SK-N-SH (cell line): ENCODE data around the gene RPL18. TPM values are rescaled to one million over a fixed set of nuclear protein-coding genes. Genes with fewer than 3 reads are reported as not detected.

ENCODE experiments used
- CTCF ChIA-PET: fragments of 300-600, 350-600 bp; formaldehyde crosslinking; extraction: SDS; loops from one replicate; lab custom pipeline; 2021; lab: Yijun Ruan, JAX
- POLR2A ChIA-PET: fragments of 350-600 bp; sonication (Branson Sonifier 250); formaldehyde crosslinking; extraction: SDS; loops from one replicate; lab custom pipeline; 2020; ENCODE audit warnings: antibody characterized with exemption, inconsistent platforms; lab: Yijun Ruan, JAX
- DNase-seq: peaks from one replicate; pipeline ENCODE4 v3.0.0; 2012
- H2AFZ ChIP-seq: fragments of 200-600 bp; sonication (generic); 2 replicates; pipeline ENCODE4 v1.8.1; 2016; ENCODE audit warnings: antibody characterized with exemption, mild to moderate bottlenecking, low read depth
- H3F3A ChIP-seq: fragments of 200-600 bp; sonication (generic); replicated peaks from 2 replicates; pipeline ENCODE3; 2016; ENCODE audit warnings: antibody characterized with exemption, mild to moderate bottlenecking; ENCODE audit not compliant: insufficient read depth
- H3K27ac ChIP-seq, 2 experiments: fragments of 200-500 bp in 1 of 2; fragments of 200-600 bp in 1 of 2; sonication (Bioruptor generic) in 1 of 2; sonication (generic), shearing (Covaris generic) in 1 of 2; 2 replicates each; pipeline versions ENCODE4 v1.5.1 to v1.6.1; 2014 to 2016; ENCODE audit warnings: low read depth in 2 of 2, inconsistent platforms in 1 of 2, low read length in 1 of 2, mild to moderate bottlenecking in 1 of 2, mixed read lengths in 1 of 2
- H3K27me3 ChIP-seq: fragments of 200-600 bp; sonication (generic), shearing (Covaris generic); 2 replicates; pipeline ENCODE4 v1.6.1; 2016; ENCODE audit warnings: mixed run types; ENCODE audit not compliant: insufficient read depth
- H3K36me3 ChIP-seq, 2 experiments: fragments of 200-500 bp in 1 of 2; fragments of 200-600 bp in 1 of 2; sonication (Bioruptor generic) in 1 of 2; sonication (generic) in 1 of 2; replicated peaks in 1 of 2; 2 replicates each; pipeline versions ENCODE3 to v1.5.1; 2014 to 2016; ENCODE audit warnings: low read length in 1 of 2, mild to moderate bottlenecking in 1 of 2; ENCODE audit not compliant: insufficient read depth in 2 of 2, control insufficient read depth in 1 of 2
- H3K4me1 ChIP-seq, 2 experiments: fragments of 200-500 bp in 1 of 2; fragments of 200-600 bp in 1 of 2; sonication (Bioruptor generic) in 1 of 2; sonication (generic), shearing (Covaris generic) in 1 of 2; 2 replicates each; pipeline versions ENCODE4 v1.5.1 to v1.6.1; 2014 to 2016; ENCODE audit warnings: low read depth in 1 of 2, low read length in 1 of 2, mixed run types in 1 of 2; ENCODE audit not compliant: insufficient read depth in 2 of 2, control insufficient read depth in 1 of 2
- H3K4me2 ChIP-seq: fragments of 200-600 bp; sonication (generic), shearing (Covaris generic); 2 replicates; pipeline ENCODE4 v1.6.1; 2017; ENCODE audit warnings: mixed run types
- H3K4me3 ChIP-seq, 2 experiments: fragments of 200-500 bp in 1 of 2; fragments of 200-600 bp in 1 of 2; sonication (Bioruptor generic) in 1 of 2; sonication (generic), shearing (Covaris generic) in 1 of 2; 2 replicates each; pipeline versions ENCODE4 v1.5.1 to v1.8.1; 2014 to 2016; ENCODE audit warnings: low read depth in 2 of 2, inconsistent platforms in 1 of 2, low read length in 1 of 2, mild to moderate bottlenecking in 1 of 2, mixed read lengths in 1 of 2, moderate library complexity in 1 of 2
- H3K79me2 ChIP-seq: fragments of 200-600 bp; sonication (generic); 2 replicates; pipeline ENCODE4 v1.8.1; 2017; ENCODE audit warnings: mild to moderate bottlenecking; ENCODE audit not compliant: insufficient read depth
- H3K9ac ChIP-seq: fragments of 200-600 bp; sonication (generic); 2 replicates; pipeline ENCODE4 v1.6.1; 2017; ENCODE audit warnings: mixed run types
- H3K9me2 ChIP-seq: fragments of 200-600 bp; sonication (generic); 2 replicates; pipeline ENCODE4 v1.6.1; 2017; ENCODE audit warnings: mixed run types
- H3K9me3 ChIP-seq: fragments of 200-600 bp; sonication (generic); 2 replicates; pipeline ENCODE4 v1.6.1; 2017; ENCODE audit warnings: mixed run types, mild to moderate bottlenecking, moderate library complexity
- H4K20me1 ChIP-seq: fragments of 200-600 bp; sonication (generic); 2 replicates; pipeline ENCODE4 v1.6.1; 2017; ENCODE audit warnings: mild to moderate bottlenecking, mixed run types; ENCODE audit not compliant: insufficient read depth
- CHD2 ChIP-seq: fragments of 150-350 bp; IDR thresholded peaks from 2 replicates; pipeline ENCODE4 v1.6.1; 2018; ENCODE audit warnings: low read length; ENCODE audit not compliant: partially characterized antibody
- FOXM1 ChIP-seq: IDR thresholded peaks from 2 replicates; pipeline ENCODE4 v1.4.0; 2012; ENCODE audit warnings: low read depth, mild to moderate bottlenecking
- GATA2 ChIP-seq: sonication (generic); formaldehyde crosslinking; IDR thresholded peaks from 2 replicates; pipeline ENCODE4 v1.5.0; 2020; ENCODE audit warnings: mild to moderate bottlenecking, missing genetic modification reagents
- JUND ChIP-seq: IDR thresholded peaks from 2 replicates; pipeline ENCODE4 v1.4.0; 2012
- NFIC ChIP-seq: IDR thresholded peaks from 2 replicates; pipeline ENCODE4 v1.4.0; 2012; ENCODE audit warnings: borderline replicate concordance
- POLR2AphosphoS5 ChIP-seq: IDR thresholded peaks from 2 replicates; pipeline ENCODE4 v1.6.1; 2012; ENCODE audit warnings: low read depth, low read length
- RFX5 ChIP-seq: IDR thresholded peaks from 2 replicates; pipeline ENCODE4 v1.6.1; 2012; ENCODE audit warnings: mild to moderate bottlenecking, improper control_type of control experiment, low read length
- TCF12 ChIP-seq: IDR thresholded peaks from 2 replicates; pipeline ENCODE4 v1.4.0; 2012
- YY1 ChIP-seq: IDR thresholded peaks from 2 replicates; pipeline ENCODE4 v1.4.0; 2012; ENCODE audit warnings: low read depth, mild to moderate bottlenecking
- WGBS: methylation state at CpG from one replicate; pipeline ENCODE4 v1.1.6; 2017; ENCODE audit warnings: low lambda C conversion rate; 5-methylcytosine and 5-hydroxymethylcytosine counted together
- polyA plus RNA-seq, 3 experiments: library from polyadenylated mRNA; depleted of rRNA; stranded (reverse); fragments of >200 nt; gene quantifications; 2 replicates each; pipeline ENCODE4 v1.2.3, GENCODE V29; 2012
- TF ChIP-seq, protein P1 (sequence below): IDR thresholded peaks from 2 replicates; pipeline ENCODE4 v1.4.0; 2012; ENCODE audit warnings: low read depth, borderline replicate concordance
- TF ChIP-seq, protein P2 (sequence below): fragments of 200-600 bp; sonication (generic); IDR thresholded peaks from 2 replicates; pipeline ENCODE4 v1.6.1; 2017; ENCODE audit warnings: antibody characterized with exemption, mild to moderate bottlenecking, moderate library complexity
- TF ChIP-seq, protein P3 (sequence below): fragments of 150-350 bp; IDR thresholded peaks from 2 replicates; pipeline ENCODE4 v1.6.1; 2016; ENCODE audit warnings: mild to moderate bottlenecking, low read depth, low read length

Gene RPL18
- polyA plus RNA-seq, 1 of the 3 experiments (the other 2 are of a cell fraction) = 2,225 TPM

DNA sequence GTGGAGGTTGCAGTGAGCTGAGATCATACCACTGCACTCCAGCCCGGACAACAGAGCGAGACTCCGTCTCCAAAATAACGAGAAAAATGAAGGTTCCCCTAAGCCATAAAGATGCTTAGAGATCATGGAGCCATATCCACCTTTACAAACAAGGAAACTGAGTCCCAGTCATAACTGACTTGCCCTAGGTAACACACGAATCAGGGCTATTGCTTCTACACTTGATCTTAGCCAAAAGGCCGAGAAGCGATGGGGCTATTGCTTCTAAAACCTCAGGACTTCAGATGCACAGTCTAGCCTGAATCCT is 15.0 kb upstream of the RPL18 start:
- H2AFZ ChIP-seq = peak overlapping the region; percentile 32; the same call in 1 of the 2 replicates
- H3K4me3 ChIP-seq = peak overlapping the region; percentile 21 to 51; a peak in 3 of 4 replicates
- peaks cover 17 to 23% of the 10 kb centered on the region in 2 experiments for H3K36me3 ChIP-seq
- H3K4me1 ChIP-seq = peaks cover 31 to 39% of the 10 kb centered on the region in 2 experiments
- peak overlapping the region; percentile 81 for H3K9ac ChIP-seq
- H3K27ac ChIP-seq = peak overlapping the region; percentile 93 to 96
- WGBS = 66% methylated on average over 7 of the region's 7 CpGs
- POLR2A ChIA-PET = interaction anchor here (0.9 to 1.5 kb wide), 5 partner anchors 9 to 20 kb away, joined by 3 to 13 read pairs (median 8); partner anchors contain the start of genes CA11, RPL18 and SPHK2
- H3K27me3 ChIP-seq = no peaks in the 10 kb centered on the region
- H3K9me3 ChIP-seq = no peaks in the 10 kb centered on the region
- H3K79me2 ChIP-seq = no peaks in the 10 kb centered on the region; the same call in 1 of the 2 replicates
- H4K20me1 ChIP-seq = no peaks in the 10 kb centered on the region
- H3K9me2 ChIP-seq = no peaks in the 10 kb centered on the region
- no peak for DNase-seq
- peak overlapping the region; percentile 99 for H3K4me2 ChIP-seq
- H3F3A ChIP-seq = peaks cover 30% of the 10 kb centered on the region
- CTCF ChIA-PET = interaction anchor here (1.7 to 2.0 kb wide), 2 partner anchors 13 to 45 kb away, joined by 6 to 7 read pairs; no protein-coding TSS in a partner anchor
- TF ChIP-seq GATA2 (CRISPR knock-in tag) = no peak
- TF ChIP-seq, protein P1, sequence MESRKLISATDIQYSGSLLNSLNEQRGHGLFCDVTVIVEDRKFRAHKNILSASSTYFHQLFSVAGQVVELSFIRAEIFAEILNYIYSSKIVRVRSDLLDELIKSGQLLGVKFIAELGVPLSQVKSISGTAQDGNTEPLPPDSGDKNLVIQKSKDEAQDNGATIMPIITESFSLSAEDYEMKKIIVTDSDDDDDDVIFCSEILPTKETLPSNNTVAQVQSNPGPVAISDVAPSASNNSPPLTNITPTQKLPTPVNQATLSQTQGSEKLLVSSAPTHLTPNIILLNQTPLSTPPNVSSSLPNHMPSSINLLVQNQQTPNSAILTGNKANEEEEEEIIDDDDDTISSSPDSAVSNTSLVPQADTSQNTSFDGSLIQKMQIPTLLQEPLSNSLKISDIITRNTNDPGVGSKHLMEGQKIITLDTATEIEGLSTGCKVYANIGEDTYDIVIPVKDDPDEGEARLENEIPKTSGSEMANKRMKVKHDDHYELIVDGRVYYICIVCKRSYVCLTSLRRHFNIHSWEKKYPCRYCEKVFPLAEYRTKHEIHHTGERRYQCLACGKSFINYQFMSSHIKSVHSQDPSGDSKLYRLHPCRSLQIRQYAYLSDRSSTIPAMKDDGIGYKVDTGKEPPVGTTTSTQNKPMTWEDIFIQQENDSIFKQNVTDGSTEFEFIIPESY = no peak
- TF ChIP-seq YY1 = no peak
- TF ChIP-seq TCF12 = no peak
- no peak for TF ChIP-seq NFIC
- TF ChIP-seq CHD2 = no peak
- TF ChIP-seq, protein P2, sequence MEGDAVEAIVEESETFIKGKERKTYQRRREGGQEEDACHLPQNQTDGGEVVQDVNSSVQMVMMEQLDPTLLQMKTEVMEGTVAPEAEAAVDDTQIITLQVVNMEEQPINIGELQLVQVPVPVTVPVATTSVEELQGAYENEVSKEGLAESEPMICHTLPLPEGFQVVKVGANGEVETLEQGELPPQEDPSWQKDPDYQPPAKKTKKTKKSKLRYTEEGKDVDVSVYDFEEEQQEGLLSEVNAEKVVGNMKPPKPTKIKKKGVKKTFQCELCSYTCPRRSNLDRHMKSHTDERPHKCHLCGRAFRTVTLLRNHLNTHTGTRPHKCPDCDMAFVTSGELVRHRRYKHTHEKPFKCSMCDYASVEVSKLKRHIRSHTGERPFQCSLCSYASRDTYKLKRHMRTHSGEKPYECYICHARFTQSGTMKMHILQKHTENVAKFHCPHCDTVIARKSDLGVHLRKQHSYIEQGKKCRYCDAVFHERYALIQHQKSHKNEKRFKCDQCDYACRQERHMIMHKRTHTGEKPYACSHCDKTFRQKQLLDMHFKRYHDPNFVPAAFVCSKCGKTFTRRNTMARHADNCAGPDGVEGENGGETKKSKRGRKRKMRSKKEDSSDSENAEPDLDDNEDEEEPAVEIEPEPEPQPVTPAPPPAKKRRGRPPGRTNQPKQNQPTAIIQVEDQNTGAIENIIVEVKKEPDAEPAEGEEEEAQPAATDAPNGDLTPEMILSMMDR = no peak
- TF ChIP-seq, protein P3, sequence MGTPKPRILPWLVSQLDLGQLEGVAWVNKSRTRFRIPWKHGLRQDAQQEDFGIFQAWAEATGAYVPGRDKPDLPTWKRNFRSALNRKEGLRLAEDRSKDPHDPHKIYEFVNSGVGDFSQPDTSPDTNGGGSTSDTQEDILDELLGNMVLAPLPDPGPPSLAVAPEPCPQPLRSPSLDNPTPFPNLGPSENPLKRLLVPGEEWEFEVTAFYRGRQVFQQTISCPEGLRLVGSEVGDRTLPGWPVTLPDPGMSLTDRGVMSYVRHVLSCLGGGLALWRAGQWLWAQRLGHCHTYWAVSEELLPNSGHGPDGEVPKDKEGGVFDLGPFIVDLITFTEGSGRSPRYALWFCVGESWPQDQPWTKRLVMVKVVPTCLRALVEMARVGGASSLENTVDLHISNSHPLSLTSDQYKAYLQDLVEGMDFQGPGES = no peak
- TF ChIP-seq JUND = no peak
- no peak for TF ChIP-seq RFX5
- no peak for TF ChIP-seq FOXM1
- no peak for TF ChIP-seq POLR2AphosphoS5
